Mesothelial cell of epicardium (in vitro differentiated cells): ENCODE results near the gene FN3KRP. TPM values are rescaled to one million over a fixed set of nuclear protein-coding genes. Genes with fewer than 3 reads are reported as not detected.

Experiments used
- DNase-seq, 2 experiments: peaks; one replicate each; pipeline ENCODE4 v3.0.0; 2021; ENCODE audit warnings: low spot score in 2 of 2; ENCODE audit not compliant: unreplicated experiment in 2 of 2
- H3K27ac Mint-ChIP-seq: 2 replicates; pipeline ENCODE4 v1.8.0; 2021; ENCODE audit warnings: mixed read lengths
- H3K27me3 Mint-ChIP-seq: 2 replicates; pipeline ENCODE4 v1.8.0; 2021; ENCODE audit warnings: low read depth, mixed read lengths
- H3K36me3 Mint-ChIP-seq: 2 replicates; pipeline ENCODE4 v1.8.0; 2021; ENCODE audit warnings: mixed read lengths
- H3K4me1 Mint-ChIP-seq: 2 replicates; pipeline ENCODE4 v1.8.0; 2021; ENCODE audit warnings: mixed read lengths
- H3K4me3 Mint-ChIP-seq: 2 replicates; pipeline ENCODE4 v1.8.0; 2021; ENCODE audit warnings: mild to moderate bottlenecking, moderate library complexity, mixed read lengths
- H3K9me3 Mint-ChIP-seq: 2 replicates; pipeline ENCODE4 v1.8.0; 2021; ENCODE audit warnings: mixed read lengths
- CTCF ChIP-seq: fragments of 200-600 bp; sonication (generic); IDR thresholded peaks from one replicate; pipeline ENCODE4 v1.5.0; 2021; ENCODE audit warnings: antibody characterized with exemption; ENCODE audit not compliant: unreplicated experiment
- total RNA-seq: library from RNA; stranded (reverse); gene quantifications from 3 replicates; pipeline ENCODE4 v1.2.1, GENCODE V29; 2021

FN3KRP gene
- 30.3 to 31.6 TPM (median 30.6 TPM) in 3 replicates for total RNA-seq

- peaks cover 10% of the 10 kb centered on the region for H3K36me3 Mint-ChIP-seq
- peak within 1 kb of the TSS; percentile 95 for H3K4me3 Mint-ChIP-seq
- H3K4me1 Mint-ChIP-seq = peaks cover 17% of the 10 kb centered on the region
- H3K27me3 Mint-ChIP-seq = peaks cover 4% of the 10 kb centered on the region
- TF ChIP-seq CTCF = no peak
- no peaks in the 10 kb centered on the region for H3K9me3 Mint-ChIP-seq
- peak within 1 kb of the TSS; percentile 97 for H3K27ac Mint-ChIP-seq
- peak; percentile 89 to 95 for DNase-seq
These were observed at the start of gene FN3KRP for GRCh38 chr17:82716203-82717010. FN3KRP (plus strand) TSS chr17:82716706; CDS start chr17:82716756, 50 bp downstream.

GRCh38 chr17:82666931-82667667 lies 49.4 kb upstream of the FN3KRP start:
- peaks cover 2% of the 10 kb centered on the region for H3K36me3 Mint-ChIP-seq
- H3K27ac Mint-ChIP-seq = no peak overlapping the region
- no peak for TF ChIP-seq CTCF
- no peak for DNase-seq
- H3K9me3 Mint-ChIP-seq = no peaks in the 10 kb centered on the region
- H3K27me3 Mint-ChIP-seq = no peaks in the 10 kb centered on the region
- H3K4me1 Mint-ChIP-seq = peaks cover 10% of the 10 kb centered on the region
- no peak overlapping the region for H3K4me3 Mint-ChIP-seq

- Mint-ChIP-seq H3K4me3 (no peak overlapping the region), H3K36me3 (peaks cover 2% of the 10 kb centered on the region), H3K27me3 (no peaks in the 10 kb centered on the region), H3K9me3 (no peaks in the 10 kb centered on the region), H3K4me1 (peaks cover 10% of the 10 kb centered on the region), H3K27ac (no peak overlapping the region)
- no peak for TF ChIP-seq CTCF
- no peak for DNase-seq
These were observed 48.9 kb upstream of the FN3KRP start for GRCh38 chr17:82667668-82668000.

- peaks cover 10% of the 10 kb centered on the region for H3K4me1 Mint-ChIP-seq
- H3K27me3 Mint-ChIP-seq = no peaks in the 10 kb centered on the region
- peak overlapping the region; percentile 77 for H3K27ac Mint-ChIP-seq
- H3K9me3 Mint-ChIP-seq = no peaks in the 10 kb centered on the region
- H3K36me3 Mint-ChIP-seq = peaks cover 2% of the 10 kb centered on the region
- TF ChIP-seq CTCF = no peak
- DNase-seq = no peak
- H3K4me3 Mint-ChIP-seq = no peak overlapping the region
These were observed 48.4 kb upstream of the FN3KRP start for GRCh38 chr17:82668024-82668630.

- no peak overlapping the region for H3K4me3 Mint-ChIP-seq
- peak; percentile 16 for TF ChIP-seq CTCF
- H3K9me3 Mint-ChIP-seq = no peaks in the 10 kb centered on the region
- peak overlapping the region; percentile 77 for H3K27ac Mint-ChIP-seq
- DNase-seq = no peak
- peaks cover 2% of the 10 kb centered on the region for H3K36me3 Mint-ChIP-seq
- H3K4me1 Mint-ChIP-seq = peaks cover 10% of the 10 kb centered on the region
- H3K27me3 Mint-ChIP-seq = no peaks in the 10 kb centered on the region
These were observed 47.8 kb upstream of the FN3KRP start for GRCh38 chr17:82668631-82669099.
